GM23338 (cell line): ENCODE results near the gene RAMP3.

Experiments used
- EZH2 ChIP-seq: fragments of 200-600 bp; sonication (generic); IDR thresholded peaks from one replicate; pipeline ENCODE4 v1.8.0; 2017; ENCODE audit warnings: antibody characterized with exemption, mild to moderate bottlenecking, low read depth; ENCODE audit not compliant: unreplicated experiment
- EZH2phosphoT487 ChIP-seq: fragments of 200-600 bp; sonication (generic); IDR thresholded peaks from one replicate; pipeline ENCODE4 v1.8.1; 2018; ENCODE audit warnings: antibody characterized with exemption; ENCODE audit not compliant: unreplicated experiment
- NANOG ChIP-seq: IDR thresholded peaks from 2 replicates; pipeline ENCODE4 v1.6.1; 2016; ENCODE audit warnings: antibody characterized with exemption, borderline replicate concordance
- POLR2AphosphoS5 ChIP-seq: IDR thresholded peaks from 2 replicates; pipeline ENCODE4 v1.6.1; 2016; ENCODE audit warnings: antibody characterized with exemption, low read depth
- TF ChIP-seq, protein P1 (sequence below), 2 experiments: fragments of 200-600 bp in 1 of 2; sonication (generic) in 1 of 2; conservative IDR thresholded peaks; 2 replicates each; pipeline versions ENCODE4 v1.5.1 to v1.6.1; 2016 to 2017; ENCODE audit warnings: antibody characterized with exemption in 2 of 2, low read depth in 2 of 2, mild to moderate bottlenecking in 2 of 2, moderate library complexity in 1 of 2
- TF ChIP-seq, protein P2 (sequence below): IDR thresholded peaks from 2 replicates; pipeline ENCODE4 v1.6.1; 2016; ENCODE audit warnings: antibody characterized with exemption

DNA sequence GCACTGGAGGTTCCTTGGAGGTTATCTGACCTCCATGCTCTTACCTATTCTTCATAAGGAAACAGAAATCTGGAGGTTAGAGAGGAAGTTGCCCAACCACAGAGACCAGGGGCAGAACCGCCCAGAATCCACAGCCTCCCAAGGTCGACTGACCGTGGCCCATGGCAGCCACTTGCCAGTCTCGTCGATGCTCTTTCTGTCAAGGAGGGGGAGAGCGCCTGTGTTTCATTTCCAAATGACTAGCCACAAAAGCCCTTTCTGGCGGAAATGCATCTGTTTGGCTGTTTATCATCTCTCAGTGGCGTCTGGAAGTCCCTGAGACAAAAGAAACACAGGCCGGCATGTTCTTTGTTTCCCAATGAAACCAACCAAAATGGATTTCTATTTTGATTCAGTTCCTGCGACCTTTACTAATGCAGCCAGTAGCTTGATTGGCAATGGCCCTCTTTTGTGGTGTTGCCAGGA is 2.9 kb downstream of the RAMP3 start:
- no peak for TF ChIP-seq EZH2phosphoT487
- no peak for TF ChIP-seq NANOG
- no peak for TF ChIP-seq POLR2AphosphoS5
- TF ChIP-seq, protein P1, sequence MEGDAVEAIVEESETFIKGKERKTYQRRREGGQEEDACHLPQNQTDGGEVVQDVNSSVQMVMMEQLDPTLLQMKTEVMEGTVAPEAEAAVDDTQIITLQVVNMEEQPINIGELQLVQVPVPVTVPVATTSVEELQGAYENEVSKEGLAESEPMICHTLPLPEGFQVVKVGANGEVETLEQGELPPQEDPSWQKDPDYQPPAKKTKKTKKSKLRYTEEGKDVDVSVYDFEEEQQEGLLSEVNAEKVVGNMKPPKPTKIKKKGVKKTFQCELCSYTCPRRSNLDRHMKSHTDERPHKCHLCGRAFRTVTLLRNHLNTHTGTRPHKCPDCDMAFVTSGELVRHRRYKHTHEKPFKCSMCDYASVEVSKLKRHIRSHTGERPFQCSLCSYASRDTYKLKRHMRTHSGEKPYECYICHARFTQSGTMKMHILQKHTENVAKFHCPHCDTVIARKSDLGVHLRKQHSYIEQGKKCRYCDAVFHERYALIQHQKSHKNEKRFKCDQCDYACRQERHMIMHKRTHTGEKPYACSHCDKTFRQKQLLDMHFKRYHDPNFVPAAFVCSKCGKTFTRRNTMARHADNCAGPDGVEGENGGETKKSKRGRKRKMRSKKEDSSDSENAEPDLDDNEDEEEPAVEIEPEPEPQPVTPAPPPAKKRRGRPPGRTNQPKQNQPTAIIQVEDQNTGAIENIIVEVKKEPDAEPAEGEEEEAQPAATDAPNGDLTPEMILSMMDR (conservative IDR thresholded peaks at IDR 0.05; ENCODE audit: low read depth in 2 of 2): no peak
- TF ChIP-seq EZH2: no peak
- TF ChIP-seq, protein P2, sequence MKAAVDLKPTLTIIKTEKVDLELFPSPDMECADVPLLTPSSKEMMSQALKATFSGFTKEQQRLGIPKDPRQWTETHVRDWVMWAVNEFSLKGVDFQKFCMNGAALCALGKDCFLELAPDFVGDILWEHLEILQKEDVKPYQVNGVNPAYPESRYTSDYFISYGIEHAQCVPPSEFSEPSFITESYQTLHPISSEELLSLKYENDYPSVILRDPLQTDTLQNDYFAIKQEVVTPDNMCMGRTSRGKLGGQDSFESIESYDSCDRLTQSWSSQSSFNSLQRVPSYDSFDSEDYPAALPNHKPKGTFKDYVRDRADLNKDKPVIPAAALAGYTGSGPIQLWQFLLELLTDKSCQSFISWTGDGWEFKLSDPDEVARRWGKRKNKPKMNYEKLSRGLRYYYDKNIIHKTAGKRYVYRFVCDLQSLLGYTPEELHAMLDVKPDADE: no peak
